Measurements from ENCODE around the gene LMO1. TPM values are rescaled to one million over a fixed set of nuclear protein-coding genes. Genes with fewer than 3 reads are reported as not detected.

Gene LMO1
- total and polyA plus RNA-seq, 4 donors = not detected

DNA sequence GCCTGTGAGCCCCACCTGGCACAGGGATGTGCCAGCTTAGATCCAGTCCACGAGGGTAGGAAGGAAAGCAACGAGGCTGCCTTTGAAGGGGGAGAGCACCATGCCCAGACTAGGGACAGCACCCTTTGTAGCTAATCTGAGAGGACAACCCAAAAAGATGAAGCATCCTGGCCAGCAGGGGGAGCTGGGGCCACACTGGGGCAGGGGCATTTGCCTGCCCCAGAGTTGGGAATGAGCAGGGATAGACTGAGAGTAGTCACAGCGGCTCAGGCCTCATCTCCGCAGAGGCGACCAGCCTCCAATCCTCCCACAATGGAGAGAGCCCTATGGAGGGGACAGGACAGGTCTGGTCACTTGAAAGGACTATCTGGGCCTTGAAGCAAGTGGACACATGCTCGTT is 16.4 kb downstream of the LMO1 start:
- no peaks in the 10 kb centered on the region for H3K27me3 ChIP-seq (ENCODE audit: control insufficient read depth in 4 of 4, insufficient read depth in 4 of 4, low read length in 3 of 4)
- H3K27ac ChIP-seq (ENCODE audit: low read depth in 1 of 2, low read length in 2 of 2) = no peak overlapping the region
- no peak overlapping the region for H3K9ac ChIP-seq (ENCODE audit: low read depth in 1 of 2, low read length in 2 of 2)
- TF ChIP-seq, protein P1, sequence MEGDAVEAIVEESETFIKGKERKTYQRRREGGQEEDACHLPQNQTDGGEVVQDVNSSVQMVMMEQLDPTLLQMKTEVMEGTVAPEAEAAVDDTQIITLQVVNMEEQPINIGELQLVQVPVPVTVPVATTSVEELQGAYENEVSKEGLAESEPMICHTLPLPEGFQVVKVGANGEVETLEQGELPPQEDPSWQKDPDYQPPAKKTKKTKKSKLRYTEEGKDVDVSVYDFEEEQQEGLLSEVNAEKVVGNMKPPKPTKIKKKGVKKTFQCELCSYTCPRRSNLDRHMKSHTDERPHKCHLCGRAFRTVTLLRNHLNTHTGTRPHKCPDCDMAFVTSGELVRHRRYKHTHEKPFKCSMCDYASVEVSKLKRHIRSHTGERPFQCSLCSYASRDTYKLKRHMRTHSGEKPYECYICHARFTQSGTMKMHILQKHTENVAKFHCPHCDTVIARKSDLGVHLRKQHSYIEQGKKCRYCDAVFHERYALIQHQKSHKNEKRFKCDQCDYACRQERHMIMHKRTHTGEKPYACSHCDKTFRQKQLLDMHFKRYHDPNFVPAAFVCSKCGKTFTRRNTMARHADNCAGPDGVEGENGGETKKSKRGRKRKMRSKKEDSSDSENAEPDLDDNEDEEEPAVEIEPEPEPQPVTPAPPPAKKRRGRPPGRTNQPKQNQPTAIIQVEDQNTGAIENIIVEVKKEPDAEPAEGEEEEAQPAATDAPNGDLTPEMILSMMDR (IDR thresholded peaks at IDR 0.05; ENCODE audit: low read depth, low read length, missing input control) = peak; percentile 43
- TF ChIP-seq RAD21 (IDR thresholded peaks at IDR 0.05) = peak; percentile 68 to 73
- TF ChIP-seq, protein P2, sequence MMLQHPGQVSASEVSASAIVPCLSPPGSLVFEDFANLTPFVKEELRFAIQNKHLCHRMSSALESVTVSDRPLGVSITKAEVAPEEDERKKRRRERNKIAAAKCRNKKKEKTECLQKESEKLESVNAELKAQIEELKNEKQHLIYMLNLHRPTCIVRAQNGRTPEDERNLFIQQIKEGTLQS (IDR thresholded peaks at IDR 0.05) = no peak
- no peaks in the 10 kb centered on the region for H3K4me1 ChIP-seq (ENCODE audit: control insufficient read depth in 4 of 4, insufficient read depth in 4 of 4, low read length in 3 of 4)
- no peaks in the 10 kb centered on the region for H3K36me3 ChIP-seq (ENCODE audit: control insufficient read depth in 4 of 4, insufficient read depth in 3 of 4, low read depth in 1 of 4, low read length in 3 of 4)
- no peaks in the 10 kb centered on the region for H3K9me3 ChIP-seq (ENCODE audit: control insufficient read depth in 4 of 4, low read length in 3 of 4)
- no peak for DNase-seq (ENCODE audit: low spot score)
- WGBS = 69% methylated on average over 6 of the region's 6 CpGs
- H3K4me3 ChIP-seq (ENCODE audit: low read depth in 1 of 3, low read length in 3 of 3) = no peak overlapping the region

DNA sequence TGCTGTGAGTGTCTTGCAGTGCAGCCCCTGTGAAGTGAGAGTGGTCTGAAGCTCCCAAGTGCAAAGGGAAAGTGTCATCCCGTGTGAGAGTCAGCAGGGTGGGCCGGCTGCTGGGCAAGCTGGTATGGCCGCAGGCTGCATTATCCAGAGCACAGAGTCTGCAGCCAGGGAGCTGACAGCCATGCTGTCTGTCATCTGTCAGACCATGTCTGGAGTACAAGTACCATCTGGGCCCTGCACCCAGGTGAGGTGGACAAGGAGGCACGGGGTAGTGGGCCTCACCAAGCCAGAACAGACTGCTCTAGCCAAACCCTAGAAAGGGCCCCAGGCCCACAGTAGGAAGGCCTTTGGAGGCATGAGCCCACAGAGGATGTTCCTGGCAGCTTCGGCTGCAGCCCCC is 20.2 kb downstream of the LMO1 start:
- H3K9me3 ChIP-seq (ENCODE audit: control insufficient read depth in 4 of 4, low read length in 3 of 4) = no peaks in the 10 kb centered on the region
- H3K36me3 ChIP-seq (ENCODE audit: control insufficient read depth in 4 of 4, insufficient read depth in 3 of 4, low read depth in 1 of 4, low read length in 3 of 4) = no peaks in the 10 kb centered on the region
- no peaks in the 10 kb centered on the region for H3K4me1 ChIP-seq (ENCODE audit: control insufficient read depth in 4 of 4, insufficient read depth in 4 of 4, low read length in 3 of 4)
- H3K9ac ChIP-seq (ENCODE audit: low read depth in 1 of 2, low read length in 2 of 2) = no peak overlapping the region
- H3K4me3 ChIP-seq (ENCODE audit: low read depth in 1 of 3, low read length in 3 of 3) = no peak overlapping the region
- no peak for DNase-seq (ENCODE audit: low spot score)
- no peak overlapping the region for H3K27ac ChIP-seq (ENCODE audit: low read depth in 1 of 2, low read length in 2 of 2)
- no peaks in the 10 kb centered on the region for H3K27me3 ChIP-seq (ENCODE audit: control insufficient read depth in 4 of 4, insufficient read depth in 4 of 4, low read length in 3 of 4)
- 85% methylated on average over 5 of the region's 5 CpGs for WGBS
- TF ChIP-seq, protein P3, sequence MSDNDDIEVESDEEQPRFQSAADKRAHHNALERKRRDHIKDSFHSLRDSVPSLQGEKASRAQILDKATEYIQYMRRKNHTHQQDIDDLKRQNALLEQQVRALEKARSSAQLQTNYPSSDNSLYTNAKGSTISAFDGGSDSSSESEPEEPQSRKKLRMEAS (IDR thresholded peaks at IDR 0.05) = no peak
- TF ChIP-seq HNF4A (conservative IDR thresholded peaks at IDR 0.05) (no peak), JUND (IDR thresholded peaks at IDR 0.05) (no peak), HNF4G (IDR thresholded peaks at IDR 0.05) (no peak), YY1 (IDR thresholded peaks at IDR 0.05) (no peak), FOXA2 (IDR thresholded peaks at IDR 0.05) (no peak), NR2F2 (IDR thresholded peaks at IDR 0.05) (no peak), EGR1 (IDR thresholded peaks at IDR 0.05; ENCODE audit: low read depth in 2 of 2) (no peak)
- TF ChIP-seq, protein P2 (IDR thresholded peaks at IDR 0.05) = no peak
- TF ChIP-seq, protein P4, sequence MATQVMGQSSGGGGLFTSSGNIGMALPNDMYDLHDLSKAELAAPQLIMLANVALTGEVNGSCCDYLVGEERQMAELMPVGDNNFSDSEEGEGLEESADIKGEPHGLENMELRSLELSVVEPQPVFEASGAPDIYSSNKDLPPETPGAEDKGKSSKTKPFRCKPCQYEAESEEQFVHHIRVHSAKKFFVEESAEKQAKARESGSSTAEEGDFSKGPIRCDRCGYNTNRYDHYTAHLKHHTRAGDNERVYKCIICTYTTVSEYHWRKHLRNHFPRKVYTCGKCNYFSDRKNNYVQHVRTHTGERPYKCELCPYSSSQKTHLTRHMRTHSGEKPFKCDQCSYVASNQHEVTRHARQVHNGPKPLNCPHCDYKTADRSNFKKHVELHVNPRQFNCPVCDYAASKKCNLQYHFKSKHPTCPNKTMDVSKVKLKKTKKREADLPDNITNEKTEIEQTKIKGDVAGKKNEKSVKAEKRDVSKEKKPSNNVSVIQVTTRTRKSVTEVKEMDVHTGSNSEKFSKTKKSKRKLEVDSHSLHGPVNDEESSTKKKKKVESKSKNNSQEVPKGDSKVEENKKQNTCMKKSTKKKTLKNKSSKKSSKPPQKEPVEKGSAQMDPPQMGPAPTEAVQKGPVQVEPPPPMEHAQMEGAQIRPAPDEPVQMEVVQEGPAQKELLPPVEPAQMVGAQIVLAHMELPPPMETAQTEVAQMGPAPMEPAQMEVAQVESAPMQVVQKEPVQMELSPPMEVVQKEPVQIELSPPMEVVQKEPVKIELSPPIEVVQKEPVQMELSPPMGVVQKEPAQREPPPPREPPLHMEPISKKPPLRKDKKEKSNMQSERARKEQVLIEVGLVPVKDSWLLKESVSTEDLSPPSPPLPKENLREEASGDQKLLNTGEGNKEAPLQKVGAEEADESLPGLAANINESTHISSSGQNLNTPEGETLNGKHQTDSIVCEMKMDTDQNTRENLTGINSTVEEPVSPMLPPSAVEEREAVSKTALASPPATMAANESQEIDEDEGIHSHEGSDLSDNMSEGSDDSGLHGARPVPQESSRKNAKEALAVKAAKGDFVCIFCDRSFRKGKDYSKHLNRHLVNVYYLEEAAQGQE (IDR thresholded peaks at IDR 0.05) = no peak
